ENCODE data around the gene MYL10. TPM values are rescaled to one million over a fixed set of nuclear protein-coding genes. Genes with fewer than 3 reads are reported as not detected.

Gene MYL10
- total and polyA plus RNA-seq, 2 experiments from 2014 or later: 0.23 to 1.2 TPM

- H3K4me3 ChIP-seq: no peak overlapping the region
- no peaks in the 10 kb centered on the region for H3K27me3 ChIP-seq
- H3K9me2 ChIP-seq (replicated peaks; ENCODE audit: insufficient read depth): no peaks in the 10 kb centered on the region
- no peaks in the 10 kb centered on the region for H3K4me1 ChIP-seq (ENCODE audit: insufficient read depth)
- H3K4me2 ChIP-seq: no peak overlapping the region
- H3K36me3 ChIP-seq (replicated peaks; ENCODE audit: insufficient read depth, low read depth): no peaks in the 10 kb centered on the region
- H3K79me2 ChIP-seq: no peaks in the 10 kb centered on the region
- WGBS (ENCODE audit: low lambda C conversion rate, missing lambda C conversion rate): 51% methylated on average over 4 of the region's 4 CpGs
- no peaks in the 10 kb centered on the region for H4K20me1 ChIP-seq (ENCODE audit: insufficient read depth, poor library complexity, severe bottlenecking)
- H3K9me3 ChIP-seq (ENCODE audit: low read depth): no peaks in the 10 kb centered on the region
- DNase-seq (ENCODE audit: low spot score): no peak
- H3K27ac ChIP-seq: no peak overlapping the region
- no peak for TF ChIP-seq EZH2 (IDR thresholded peaks at IDR 0.05; ENCODE audit: borderline replicate concordance)
- TF ChIP-seq CTCF (IDR thresholded peaks at IDR 0.05; ENCODE audit: poor library complexity): no peak
- no peak for TF ChIP-seq EZH2phosphoT487 (IDR thresholded peaks at IDR 0.05; ENCODE audit: low read depth, severe bottlenecking, unreplicated experiment)
- no peak overlapping the region for H2AFZ ChIP-seq
Measured at GRCh38 chr7:101666741-101667140, 37.6 kb upstream of the MYL10 start.

GRCh38 chr7:101666293-101666692, 37.2 kb upstream of the MYL10 start:
- no peak overlapping the region for H3K4me3 ChIP-seq
- H3K9me2 ChIP-seq (replicated peaks; ENCODE audit: insufficient read depth): no peaks in the 10 kb centered on the region
- H3K79me2 ChIP-seq: no peaks in the 10 kb centered on the region
- DNase-seq (ENCODE audit: low spot score): no peak
- no peak overlapping the region for H2AFZ ChIP-seq
- no peaks in the 10 kb centered on the region for H3K27me3 ChIP-seq
- no peaks in the 10 kb centered on the region for H4K20me1 ChIP-seq (ENCODE audit: insufficient read depth, poor library complexity, severe bottlenecking)
- no peaks in the 10 kb centered on the region for H3K36me3 ChIP-seq (replicated peaks; ENCODE audit: insufficient read depth, low read depth)
- TF ChIP-seq EZH2 (IDR thresholded peaks at IDR 0.05; ENCODE audit: borderline replicate concordance) (no peak), CTCF (IDR thresholded peaks at IDR 0.05; ENCODE audit: poor library complexity) (no peak), EZH2phosphoT487 (IDR thresholded peaks at IDR 0.05; ENCODE audit: low read depth, severe bottlenecking, unreplicated experiment) (no peak)
- no peaks in the 10 kb centered on the region for H3K4me1 ChIP-seq (ENCODE audit: insufficient read depth)
- no peak overlapping the region for H3K4me2 ChIP-seq
- no peak overlapping the region for H3K27ac ChIP-seq
- 86% methylated on average over 8 of the region's 8 CpGs for WGBS (ENCODE audit: low lambda C conversion rate, missing lambda C conversion rate)
- H3K9me3 ChIP-seq (ENCODE audit: low read depth): no peaks in the 10 kb centered on the region

- H3K4me2 ChIP-seq: no peak overlapping the region
- WGBS (ENCODE audit: low lambda C conversion rate, missing lambda C conversion rate): 75% methylated on average over 10 of the region's 10 CpGs
Measured at GRCh38 chr7:101664893-101665471, 35.9 kb upstream of the MYL10 start.

More at GRCh38 chr7:101664893-101665471, 35.9 kb upstream of the MYL10 start:
- H3K9me2 ChIP-seq (replicated peaks; ENCODE audit: insufficient read depth): no peaks in the 10 kb centered on the region
- no peak overlapping the region for H3K27ac ChIP-seq
- no peaks in the 10 kb centered on the region for H3K79me2 ChIP-seq
- TF ChIP-seq EZH2 (IDR thresholded peaks at IDR 0.05; ENCODE audit: borderline replicate concordance) (no peak), CTCF (IDR thresholded peaks at IDR 0.05; ENCODE audit: poor library complexity) (no peak), EZH2phosphoT487 (IDR thresholded peaks at IDR 0.05; ENCODE audit: low read depth, severe bottlenecking, unreplicated experiment) (no peak)
- H4K20me1 ChIP-seq (ENCODE audit: insufficient read depth, poor library complexity, severe bottlenecking): no peaks in the 10 kb centered on the region
- H3K4me1 ChIP-seq (ENCODE audit: insufficient read depth): no peaks in the 10 kb centered on the region
- no peaks in the 10 kb centered on the region for H3K9me3 ChIP-seq (ENCODE audit: low read depth)
- no peak overlapping the region for H3K4me3 ChIP-seq
- DNase-seq (ENCODE audit: low spot score): no peak
- no peaks in the 10 kb centered on the region for H3K36me3 ChIP-seq (replicated peaks; ENCODE audit: insufficient read depth, low read depth)
- H3K27me3 ChIP-seq: no peaks in the 10 kb centered on the region
- H2AFZ ChIP-seq: no peak overlapping the region
